Esophagus muscularis mucosa (tissue), 4 donors: ENCODE measurements around the gene VPS9D1.

Experiments
- CTCF ChIP-seq, 3 experiments: fragments of 200-600 bp in 2 of 3; fragments of 450-650 bp in 1 of 3; sonication (generic) in 2 of 3; IDR thresholded peaks; one replicate each; pipeline ENCODE4 v1.5.1; 2017 to 2019; ENCODE audit warnings: antibody characterized with exemption in 3 of 3, mild to moderate bottlenecking in 2 of 3, moderate library complexity in 1 of 3
- EP300 ChIP-seq: sonication (generic); formaldehyde crosslinking; IDR thresholded peaks from one replicate; pipeline ENCODE4 v1.6.1; 2017; ENCODE audit warnings: antibody characterized with exemption
- POLR2A ChIP-seq: fragments of 450-650 bp; IDR thresholded peaks from one replicate; pipeline ENCODE4 v1.6.1; 2017; ENCODE audit warnings: antibody characterized with exemption, moderate library complexity, mild to moderate bottlenecking, low read depth
- POLR2AphosphoS5 ChIP-seq, 2 donors: sonication (generic); formaldehyde crosslinking; IDR thresholded peaks; one replicate each; pipeline ENCODE4 v1.6.1; 2017; ENCODE audit warnings: antibody characterized with exemption in 2 of 2

- TF ChIP-seq CTCF (IDR thresholded peaks at IDR 0.05) (no peak), POLR2AphosphoS5 (IDR thresholded peaks at IDR 0.05) (no peak), EP300 (no peak), POLR2A (no peak)
Observed at GRCh38 chr16:89689142-89689541, 31.6 kb downstream of the VPS9D1 start.
